ENCODE results near the gene UBE2J2. TPM values are rescaled to one million over a fixed set of nuclear protein-coding genes. Genes with fewer than 3 reads are reported as not detected.

UBE2J2 gene
- total RNA-seq, 1 experiment from 2014 or later: 83.4 TPM

DNA sequence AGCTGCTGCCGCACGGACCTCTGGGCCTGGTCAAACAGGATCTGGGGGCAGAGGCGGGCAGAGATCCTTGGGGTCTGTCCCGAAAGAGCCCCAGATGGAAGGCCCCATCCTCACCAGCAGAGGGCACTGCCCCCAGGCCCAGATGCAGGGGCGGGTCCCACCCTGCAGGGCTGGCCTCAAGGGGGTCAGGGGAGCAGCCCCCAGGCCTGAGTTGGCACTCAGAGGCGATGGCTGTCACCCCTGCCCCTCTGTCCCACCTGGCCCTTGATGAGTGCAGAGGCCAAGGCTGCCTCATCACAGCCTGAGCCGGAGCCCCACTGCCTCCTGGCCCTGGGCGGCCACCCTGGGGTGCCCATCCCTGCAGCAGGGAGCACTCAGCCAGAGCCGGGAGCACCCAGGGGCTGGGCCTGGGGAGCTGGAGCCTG is 28.4 kb upstream of the UBE2J2 start:
- no peak overlapping the region for H2AK5ac ChIP-seq (ENCODE audit: insufficient read length, low read length)
- TF ChIP-seq, protein P1, sequence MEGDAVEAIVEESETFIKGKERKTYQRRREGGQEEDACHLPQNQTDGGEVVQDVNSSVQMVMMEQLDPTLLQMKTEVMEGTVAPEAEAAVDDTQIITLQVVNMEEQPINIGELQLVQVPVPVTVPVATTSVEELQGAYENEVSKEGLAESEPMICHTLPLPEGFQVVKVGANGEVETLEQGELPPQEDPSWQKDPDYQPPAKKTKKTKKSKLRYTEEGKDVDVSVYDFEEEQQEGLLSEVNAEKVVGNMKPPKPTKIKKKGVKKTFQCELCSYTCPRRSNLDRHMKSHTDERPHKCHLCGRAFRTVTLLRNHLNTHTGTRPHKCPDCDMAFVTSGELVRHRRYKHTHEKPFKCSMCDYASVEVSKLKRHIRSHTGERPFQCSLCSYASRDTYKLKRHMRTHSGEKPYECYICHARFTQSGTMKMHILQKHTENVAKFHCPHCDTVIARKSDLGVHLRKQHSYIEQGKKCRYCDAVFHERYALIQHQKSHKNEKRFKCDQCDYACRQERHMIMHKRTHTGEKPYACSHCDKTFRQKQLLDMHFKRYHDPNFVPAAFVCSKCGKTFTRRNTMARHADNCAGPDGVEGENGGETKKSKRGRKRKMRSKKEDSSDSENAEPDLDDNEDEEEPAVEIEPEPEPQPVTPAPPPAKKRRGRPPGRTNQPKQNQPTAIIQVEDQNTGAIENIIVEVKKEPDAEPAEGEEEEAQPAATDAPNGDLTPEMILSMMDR (conservative IDR thresholded peaks at IDR 0.05): peak; percentile 83
- H2BK12ac ChIP-seq (ENCODE audit: insufficient read length, low read depth, low read length): no peak overlapping the region
- no peak overlapping the region for H3K4ac ChIP-seq (ENCODE audit: low read depth, low read length)
- H3T11ph ChIP-seq (ENCODE audit: low read length): no peak overlapping the region
- Mint-ChIP-seq H3K9me3 (no peaks in the 10 kb centered on the region; a peak in 1 of 5 replicates), H3K4me3 (no peak overlapping the region), H3K27me3 (ENCODE audit: low read depth) (peaks cover 3% of the 10 kb centered on the region; the same call in 1 of the 2 replicates), H3K27ac (no peak overlapping the region; a peak in 1 of 7 replicates), H3K4me1 (peaks cover 16 to 24% of the 10 kb centered on the region in 2 experiments), H3K36me3 (ENCODE audit: insufficient read depth in 1 of 3, low read depth in 3 of 3) (no peaks in the 10 kb centered on the region; a peak in 1 of 7 replicates)
- H3K23me2 ChIP-seq (ENCODE audit: insufficient read length, low read depth, low read length, poor library complexity, severe bottlenecking): peaks cover 4% of the 10 kb centered on the region
- WGBS (ENCODE audit: extremely low coverage, insufficient read length, low lambda C conversion rate): no CpG with 5 or more reads among the region's 9 CpGs
- H3K79me1 ChIP-seq (ENCODE audit: insufficient read depth, low read depth, low read length, poor library complexity, severe bottlenecking): no peaks in the 10 kb centered on the region
- no peak overlapping the region for H4K91ac ChIP-seq (ENCODE audit: insufficient read length, low read depth, low read length)
- no peak overlapping the region for H3K9ac ChIP-seq (ENCODE audit: extremely low read depth, insufficient read length, low read length)
- no peaks in the 10 kb centered on the region for H3K27me3 ChIP-seq (ENCODE audit: insufficient read depth, low read length)
- H3K23ac ChIP-seq (ENCODE audit: insufficient read length, low read depth, low read length): no peak overlapping the region
- H4K8ac ChIP-seq (replicated peaks; ENCODE audit: insufficient read length, low read depth, low read length): no peak overlapping the region
- H3K4me1 ChIP-seq (ENCODE audit: insufficient read depth, low read length): peaks cover 5% of the 10 kb centered on the region; the same call in 1 of the 2 replicates
- no peak overlapping the region for H2AFZ ChIP-seq (ENCODE audit: low read length)
- H3K18ac ChIP-seq (ENCODE audit: insufficient read length, low read depth, low read length): no peak overlapping the region
- H2BK20ac ChIP-seq (ENCODE audit: low read depth, low read length, poor library complexity, severe bottlenecking): no peak overlapping the region
- H2BK15ac ChIP-seq (ENCODE audit: low read depth, low read length): no peak overlapping the region
- H4K20me1 ChIP-seq (ENCODE audit: control insufficient read depth, insufficient read depth, insufficient read length): no peaks in the 10 kb centered on the region
- DNase-seq: peak; percentile 57
- no peaks in the 10 kb centered on the region for H3K9me3 ChIP-seq (ENCODE audit: control insufficient read depth, low read depth, low read length)
- H2BK5ac ChIP-seq (ENCODE audit: insufficient read length, low read length): no peak overlapping the region
- no peak overlapping the region for H4K5ac ChIP-seq (ENCODE audit: insufficient read length, low read depth, low read length)
- H3K14ac ChIP-seq (ENCODE audit: insufficient read depth, low read length): no peak overlapping the region
- no peak overlapping the region for H2BK120ac ChIP-seq (ENCODE audit: low read depth, low read length, poor library complexity, severe bottlenecking)
- no peak overlapping the region for H3K4me2 ChIP-seq (ENCODE audit: insufficient read depth, insufficient read length, low read length)
- no peak overlapping the region for H3K56ac ChIP-seq (ENCODE audit: insufficient read length, low read depth, low read length)
- H3K79me2 ChIP-seq (ENCODE audit: insufficient read depth, low read length): no peaks in the 10 kb centered on the region
- H3K27ac ChIP-seq (ENCODE audit: insufficient read length, low read depth, low read length): no peak overlapping the region

Measured in H9 (cell line).